ENCODE measurements around the gene GRIN2A. TPM values are rescaled to one million over a fixed set of nuclear protein-coding genes. Genes with fewer than 3 reads are reported as not detected.

GRIN2A gene
- total RNA-seq, 2 experiments from 2014 or later, result not detected

- CTCF ChIA-PET, result no interaction called here
- H3K4me1 Mint-ChIP-seq, result no peaks in the 10 kb centered on the region
Measured at GRCh38 chr16:9971907-9972306, 210.3 kb downstream of the GRIN2A start.

GRCh38 chr16:9970796-9971195 is 211.4 kb downstream of the GRIN2A start:
- Mint-ChIP-seq H3K36me3 (ENCODE audit: low read depth) (no peaks in the 10 kb centered on the region), H3K9me3 (no peaks in the 10 kb centered on the region), H3K4me3 (no peak overlapping the region), H3K27ac (no peak overlapping the region), H3K27me3 (no peaks in the 10 kb centered on the region), H3K4me1 (no peaks in the 10 kb centered on the region)
- DNase-seq, result no peak
- ChIA-PET CTCF (interaction anchor here (0.6 kb wide), 2 partner anchors 163 to 277 kb away, joined by 3 to 6 read pairs; no protein-coding TSS in a partner anchor), POLR2A (no interaction called here)

More at GRCh38 chr16:9971907-9972306, 210.3 kb downstream of the GRIN2A start:
- POLR2A ChIA-PET, result no interaction called here
- Mint-ChIP-seq H3K27ac (no peak overlapping the region), H3K9me3 (no peaks in the 10 kb centered on the region), H3K27me3 (no peaks in the 10 kb centered on the region), H3K36me3 (ENCODE audit: low read depth) (no peaks in the 10 kb centered on the region), H3K4me3 (no peak overlapping the region)
- no peak for DNase-seq

- POLR2A ChIA-PET, result no interaction called here
- Mint-ChIP-seq H3K27me3 (no peaks in the 10 kb centered on the region), H3K4me1 (no peaks in the 10 kb centered on the region)
Measured at GRCh38 chr16:9970244-9970643, 212.0 kb downstream of the GRIN2A start.

GRCh38 chr16:9969580-9969979 is 212.6 kb downstream of the GRIN2A start:
- Mint-ChIP-seq H3K4me1 (no peaks in the 10 kb centered on the region), H3K9me3 (no peaks in the 10 kb centered on the region), H3K4me3 (no peak overlapping the region), H3K27ac (no peak overlapping the region), H3K36me3 (ENCODE audit: low read depth) (no peaks in the 10 kb centered on the region), H3K27me3 (no peaks in the 10 kb centered on the region)
- CTCF ChIA-PET, result no interaction called here
- POLR2A ChIA-PET, result no interaction called here
- DNase-seq, result no peak

More at GRCh38 chr16:9970244-9970643, 212.0 kb downstream of the GRIN2A start:
- CTCF ChIA-PET, result interaction anchor here (0.6 kb wide), 2 partner anchors 164 to 277 kb away, joined by 3 to 6 read pairs; no protein-coding TSS in a partner anchor
- no peak for DNase-seq
- H3K9me3 Mint-ChIP-seq, result no peaks in the 10 kb centered on the region
- no peak overlapping the region for H3K4me3 Mint-ChIP-seq
- H3K36me3 Mint-ChIP-seq (ENCODE audit: low read depth), result no peaks in the 10 kb centered on the region
- no peak overlapping the region for H3K27ac Mint-ChIP-seq

GRCh38 chr16:9966569-9967157 is 215.6 kb downstream of the GRIN2A start:
- no peaks in the 10 kb centered on the region for H3K27me3 Mint-ChIP-seq
- no peak overlapping the region for H3K27ac Mint-ChIP-seq
- peaks cover 3% of the 10 kb centered on the region for H3K9me3 Mint-ChIP-seq
- no peak for DNase-seq
- H3K4me3 Mint-ChIP-seq, result no peak overlapping the region
- no peaks in the 10 kb centered on the region for H3K4me1 Mint-ChIP-seq
- H3K36me3 Mint-ChIP-seq (ENCODE audit: low read depth), result no peaks in the 10 kb centered on the region
- POLR2A ChIA-PET, result no interaction called here
- CTCF ChIA-PET, result no interaction called here

- CTCF ChIA-PET, result no interaction called here
- Mint-ChIP-seq H3K27me3 (no peaks in the 10 kb centered on the region), H3K4me3 (no peak overlapping the region), H3K4me1 (no peaks in the 10 kb centered on the region), H3K36me3 (ENCODE audit: low read depth) (no peaks in the 10 kb centered on the region), H3K27ac (no peak overlapping the region), H3K9me3 (peaks cover 3% of the 10 kb centered on the region)
- DNase-seq, result no peak
- POLR2A ChIA-PET, result no interaction called here
Measured at GRCh38 chr16:9965079-9965478, 217.1 kb downstream of the GRIN2A start.

- DNase-seq, result no peak
- CTCF ChIA-PET, result no interaction called here
- no peaks in the 10 kb centered on the region for H3K27me3 Mint-ChIP-seq
- H3K9me3 Mint-ChIP-seq, result peaks cover 3% of the 10 kb centered on the region
- H3K4me3 Mint-ChIP-seq, result no peak overlapping the region
- H3K27ac Mint-ChIP-seq, result no peak overlapping the region
- no peaks in the 10 kb centered on the region for H3K36me3 Mint-ChIP-seq (ENCODE audit: low read depth)
- no peaks in the 10 kb centered on the region for H3K4me1 Mint-ChIP-seq
- POLR2A ChIA-PET, result no interaction called here
Measured at GRCh38 chr16:9964426-9964825, 217.8 kb downstream of the GRIN2A start.

GRCh38 chr16:9957433-9957832 is 224.8 kb downstream of the GRIN2A start:
- POLR2A ChIA-PET, result no interaction called here
- Mint-ChIP-seq H3K36me3 (ENCODE audit: low read depth) (no peaks in the 10 kb centered on the region), H3K27me3 (no peaks in the 10 kb centered on the region), H3K9me3 (no peaks in the 10 kb centered on the region), H3K27ac (no peak overlapping the region), H3K4me1 (no peaks in the 10 kb centered on the region), H3K4me3 (no peak overlapping the region)
- CTCF ChIA-PET, result no interaction called here
- no peak for DNase-seq

GRCh38 chr16:9957002-9957401 is 225.2 kb downstream of the GRIN2A start:
- no peak overlapping the region for H3K27ac Mint-ChIP-seq
- ChIA-PET CTCF (no interaction called here), POLR2A (no interaction called here)
- H3K4me1 Mint-ChIP-seq, result no peaks in the 10 kb centered on the region
- no peak for DNase-seq
- no peak overlapping the region for H3K4me3 Mint-ChIP-seq
- H3K27me3 Mint-ChIP-seq, result no peaks in the 10 kb centered on the region
- H3K36me3 Mint-ChIP-seq (ENCODE audit: low read depth), result no peaks in the 10 kb centered on the region
- H3K9me3 Mint-ChIP-seq, result no peaks in the 10 kb centered on the region

GRCh38 chr16:9955677-9956076 is 226.6 kb downstream of the GRIN2A start:
- no peak for DNase-seq
- POLR2A ChIA-PET, result no interaction called here
- CTCF ChIA-PET, result no interaction called here
- H3K27ac Mint-ChIP-seq, result no peak overlapping the region
- no peaks in the 10 kb centered on the region for H3K4me1 Mint-ChIP-seq
- H3K9me3 Mint-ChIP-seq, result no peaks in the 10 kb centered on the region
- H3K4me3 Mint-ChIP-seq, result no peak overlapping the region
- no peaks in the 10 kb centered on the region for H3K27me3 Mint-ChIP-seq
- H3K36me3 Mint-ChIP-seq (ENCODE audit: low read depth), result no peaks in the 10 kb centered on the region

GRCh38 chr16:9953908-9954570 is 228.2 kb downstream of the GRIN2A start:
- POLR2A ChIA-PET, result no interaction called here
- H3K27ac Mint-ChIP-seq, result no peak overlapping the region
- H3K36me3 Mint-ChIP-seq (ENCODE audit: low read depth), result no peaks in the 10 kb centered on the region
- no peaks in the 10 kb centered on the region for H3K9me3 Mint-ChIP-seq
- H3K27me3 Mint-ChIP-seq, result no peaks in the 10 kb centered on the region
- DNase-seq, result no peak
- CTCF ChIA-PET, result no interaction called here
- no peaks in the 10 kb centered on the region for H3K4me1 Mint-ChIP-seq
- no peak overlapping the region for H3K4me3 Mint-ChIP-seq

GRCh38 chr16:9950658-9951057 is 231.6 kb downstream of the GRIN2A start:
- DNase-seq, result no peak
- POLR2A ChIA-PET, result no interaction called here
- CTCF ChIA-PET, result no interaction called here
- Mint-ChIP-seq H3K9me3 (no peaks in the 10 kb centered on the region), H3K4me1 (no peaks in the 10 kb centered on the region), H3K4me3 (no peak overlapping the region), H3K27ac (no peak overlapping the region), H3K27me3 (no peaks in the 10 kb centered on the region), H3K36me3 (ENCODE audit: low read depth) (no peaks in the 10 kb centered on the region)

GRCh38 chr16:9949396-9949795 is 232.8 kb downstream of the GRIN2A start:
- H3K4me1 Mint-ChIP-seq, result no peaks in the 10 kb centered on the region
- ChIA-PET POLR2A (no interaction called here), CTCF (no interaction called here)
- H3K27ac Mint-ChIP-seq, result no peak overlapping the region
- no peaks in the 10 kb centered on the region for H3K9me3 Mint-ChIP-seq
- H3K27me3 Mint-ChIP-seq, result no peaks in the 10 kb centered on the region
- no peak overlapping the region for H3K4me3 Mint-ChIP-seq
- H3K36me3 Mint-ChIP-seq (ENCODE audit: low read depth), result no peaks in the 10 kb centered on the region
- no peak for DNase-seq

- no peaks in the 10 kb centered on the region for H3K4me1 Mint-ChIP-seq
- H3K9me3 Mint-ChIP-seq, result no peaks in the 10 kb centered on the region
- CTCF ChIA-PET, result no interaction called here
- no peak overlapping the region for H3K4me3 Mint-ChIP-seq
- H3K27me3 Mint-ChIP-seq, result no peaks in the 10 kb centered on the region
- no peak overlapping the region for H3K27ac Mint-ChIP-seq
- POLR2A ChIA-PET, result no interaction called here
- H3K36me3 Mint-ChIP-seq (ENCODE audit: low read depth), result no peaks in the 10 kb centered on the region
- DNase-seq, result no peak
Measured at GRCh38 chr16:9948933-9949332, 233.3 kb downstream of the GRIN2A start.

All from activated CD4-positive, alpha-beta T cell treated with anti-CD3 and anti-CD28 coated beads, Interleukin-2, amount 10 ng/mL, durations not matched to agents 7 days and 5 days (primary cell).